Measurements from ENCODE around the gene NUDCD2.

- TF ChIP-seq CTCF (IDR thresholded peaks at IDR 0.05) (no peak), POLR2A (IDR thresholded peaks at IDR 0.05) (no peak), POLR2AphosphoS5 (IDR thresholded peaks at IDR 0.05) (no peak)
Measured at GRCh38 chr5:163502521-163502920, 42.6 kb upstream of the NUDCD2 start.
